H1 (cell line): ENCODE data around the gene TAC4.

ENCODE experiments used
- ASH2L ChIP-seq: fragments of 200-600, 300-600 bp; sonication (generic); IDR thresholded peaks from one replicate; pipeline ENCODE4 v1.7.1; 2017; ENCODE audit warnings: low read length
- CBX5 ChIP-seq: fragments of 300-800, 300-1000 bp; sonication (generic); IDR thresholded peaks from 2 replicates; pipeline ENCODE4 v1.7.1; 2016; ENCODE audit warnings: antibody characterized with exemption, low read length, low read depth
- CTCF ChIP-seq, 3 experiments: IDR thresholded peaks; 1 replicate in 2 of 3; 2 replicates in 1 of 3; pipeline versions ENCODE4 v1.5.1 to v1.6.1; 2011; ENCODE audit warnings: low read length in 3 of 3, mild to moderate bottlenecking in 3 of 3, inconsistent platforms in 2 of 3, low read depth in 1 of 3, moderate library complexity in 1 of 3; ENCODE audit not compliant: insufficient read depth in 1 of 3; ENCODE audit errors: control extremely low read depth in 1 of 3
- EGR1 ChIP-seq: IDR thresholded peaks from 2 replicates; pipeline ENCODE4 v1.6.1; 2011; ENCODE audit warnings: low read depth, low read length, borderline replicate concordance
- EP300 ChIP-seq, 2 experiments: IDR thresholded peaks; 1 replicate in 1 of 2; 2 replicates in 1 of 2; pipeline ENCODE4 v1.6.1; 2011 to 2012; ENCODE audit warnings: low read depth in 2 of 2, low read length in 2 of 2, mild to moderate bottlenecking in 2 of 2, borderline replicate concordance in 1 of 2, inconsistent platforms in 1 of 2, moderate library complexity in 1 of 2
- NANOG ChIP-seq: IDR thresholded peaks from 2 replicates; pipeline ENCODE4 v1.6.1; 2011; ENCODE audit warnings: low read length, low read depth, mild to moderate bottlenecking, inconsistent platforms; ENCODE audit not compliant: insufficient read depth, poor library complexity, severe bottlenecking
- RAD21 ChIP-seq, 2 experiments: IDR thresholded peaks in 1 of 2; conservative IDR thresholded peaks in 1 of 2; 2 replicates each; pipeline ENCODE4 v1.6.1; 2011; ENCODE audit warnings: low read depth in 2 of 2, low read length in 2 of 2, improper control_type of control experiment in 1 of 2, inconsistent platforms in 1 of 2, mild to moderate bottlenecking in 1 of 2, moderate library complexity in 1 of 2
- SIX5 ChIP-seq: IDR thresholded peaks from 2 replicates; pipeline ENCODE4 v1.6.1; 2011; ENCODE audit warnings: mild to moderate bottlenecking, low read depth, low read length
- ZNF274 ChIP-seq: IDR thresholded peaks from 2 replicates; pipeline ENCODE4 v1.7.0; 2012; ENCODE audit warnings: low read length, borderline replicate concordance; ENCODE audit errors: extremely low read depth
- TF ChIP-seq, protein P1 (sequence below): IDR thresholded peaks from 2 replicates; pipeline ENCODE4 v1.6.1; 2012; ENCODE audit warnings: inconsistent platforms

- TF ChIP-seq RAD21 (IDR thresholded peaks at IDR 0.05 in 1 of 2, conservative IDR thresholded peaks at IDR 0.05 in 1 of 2; ENCODE audit: low read depth in 2 of 2, low read length in 2 of 2) (no peak), EP300 (IDR thresholded peaks at IDR 0.05; ENCODE audit: borderline replicate concordance in 1 of 2, low read depth in 2 of 2, low read length in 2 of 2) (no peak), ASH2L (no peak), CTCF (IDR thresholded peaks at IDR 0.05; ENCODE audit: control extremely low read depth in 1 of 3, insufficient read depth in 1 of 3, low read depth in 1 of 3, low read length in 3 of 3) (no peak), ZNF274 (no peak), SIX5 (no peak), NANOG (no peak), EGR1 (no peak), CBX5 (no peak)
- TF ChIP-seq, protein P1, sequence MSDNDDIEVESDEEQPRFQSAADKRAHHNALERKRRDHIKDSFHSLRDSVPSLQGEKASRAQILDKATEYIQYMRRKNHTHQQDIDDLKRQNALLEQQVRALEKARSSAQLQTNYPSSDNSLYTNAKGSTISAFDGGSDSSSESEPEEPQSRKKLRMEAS: no peak
These were observed 31.3 kb upstream of the TAC4 start for GRCh38 chr17:49878931-49879904.
